Retina (tissue), 1 donor: ENCODE results near the gene RAPH1.
"Not testable (repeated sequence)": the region's sequence is repeated elsewhere in the genome, so short reads cannot be mapped to it uniquely, and the experiment has no call there.

ENCODE experiments used
- DNase-seq: peaks from one replicate; pipeline ENCODE4 v3.0.0-alpha.2; 2016

Gene RAPH1

GRCh38 chr2:203418271-203418670 is 116.8 kb downstream of the RAPH1 start:
- DNase-seq: no peak

- no peak for DNase-seq
These were observed 121.3 kb downstream of the RAPH1 start for GRCh38 chr2:203413796-203414195.

GRCh38 chr2:203412546-203413331 is 122.4 kb downstream of the RAPH1 start:
- no peak for DNase-seq

GRCh38 chr2:203407496-203407895 is 127.6 kb downstream of the RAPH1 start:
- DNase-seq: no peak

GRCh38 chr2:203404996-203405395 is 130.1 kb downstream of the RAPH1 start:
- no peak for DNase-seq

GRCh38 chr2:203400805-203401585 is 134.1 kb downstream of the RAPH1 start:
- no peak for DNase-seq

- DNase-seq: no peak
These were observed 136.1 kb downstream of the RAPH1 start for GRCh38 chr2:203399031-203399430.

GRCh38 chr2:203396667-203397066 is 138.4 kb downstream of the RAPH1 start:
- no peak for DNase-seq

GRCh38 chr2:203395858-203396257 is 139.2 kb downstream of the RAPH1 start:
- DNase-seq: no peak

GRCh38 chr2:203394519-203395227 is 140.4 kb downstream of the RAPH1 start:
- DNase-seq: no peak

- DNase-seq: not testable (repeated sequence)
These were observed 146.9 kb downstream of the RAPH1 start for GRCh38 chr2:203388153-203388552.

GRCh38 chr2:203383038-203383437 is 152.1 kb downstream of the RAPH1 start:
- DNase-seq: no peak

- no peak for DNase-seq
These were observed 155.9 kb downstream of the RAPH1 start for GRCh38 chr2:203379156-203379555.

- DNase-seq: no peak
These were observed 158.9 kb downstream of the RAPH1 start for GRCh38 chr2:203376173-203376572.

GRCh38 chr2:203372706-203373105 is 162.4 kb downstream of the RAPH1 start:
- DNase-seq: not testable (repeated sequence)

- no peak for DNase-seq
These were observed 168.2 kb downstream of the RAPH1 start for GRCh38 chr2:203366639-203367466.

GRCh38 chr2:203361922-203362321 is 173.2 kb downstream of the RAPH1 start:
- no peak for DNase-seq

GRCh38 chr2:203361495-203361894 is 173.6 kb downstream of the RAPH1 start:
- no peak for DNase-seq

- no peak for DNase-seq
These were observed 174.2 kb downstream of the RAPH1 start for GRCh38 chr2:203360833-203361430.

- no peak for DNase-seq
These were observed 175.7 kb downstream of the RAPH1 start for GRCh38 chr2:203359450-203359849.

- no peak for DNase-seq
These were observed 180.1 kb downstream of the RAPH1 start for GRCh38 chr2:203354966-203355365.

- no peak for DNase-seq
These were observed 182.4 kb downstream of the RAPH1 start for GRCh38 chr2:203352604-203353255.
